ENCODE data around the gene ZNF423.

Gene ZNF423

DNA sequence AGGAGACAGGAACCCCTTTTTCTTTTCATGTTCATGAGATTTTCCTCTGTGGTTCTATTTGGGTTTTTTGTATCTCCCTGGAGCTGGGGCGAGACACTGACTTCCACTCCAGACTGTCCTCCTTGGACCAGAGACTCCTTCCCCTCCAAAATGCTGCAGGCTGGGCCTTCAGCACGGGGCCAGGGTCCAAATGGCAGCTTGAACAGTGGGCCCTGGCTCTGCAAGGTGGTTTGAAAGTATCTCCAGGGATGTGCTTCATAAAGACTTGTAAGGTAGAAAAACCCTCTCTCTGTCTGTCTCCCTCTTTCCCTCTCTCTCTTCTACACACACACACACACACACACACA lies 236.1 kb downstream of the ZNF423 start:
- DNase-seq = no peak

DNA sequence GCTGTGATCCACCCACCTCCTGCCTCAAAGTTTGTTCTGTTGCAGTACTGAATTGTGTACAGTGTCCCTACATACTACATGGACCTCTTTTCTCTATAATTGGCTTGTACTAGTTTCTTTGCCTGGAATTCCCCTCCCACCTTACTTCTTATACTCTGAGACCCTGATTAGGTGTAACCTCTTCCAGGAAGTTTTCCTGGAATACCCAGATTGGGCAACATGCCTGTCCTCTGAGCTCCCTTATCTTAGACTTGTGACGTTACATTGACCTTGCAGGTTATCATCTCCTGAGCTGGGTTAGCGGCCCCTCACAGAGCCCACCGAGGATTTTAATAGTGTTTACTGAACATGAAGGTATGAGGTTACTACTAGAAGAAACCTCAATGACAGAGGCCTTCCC lies 237.0 kb downstream of the ZNF423 start:
- DNase-seq = no peak

DNA sequence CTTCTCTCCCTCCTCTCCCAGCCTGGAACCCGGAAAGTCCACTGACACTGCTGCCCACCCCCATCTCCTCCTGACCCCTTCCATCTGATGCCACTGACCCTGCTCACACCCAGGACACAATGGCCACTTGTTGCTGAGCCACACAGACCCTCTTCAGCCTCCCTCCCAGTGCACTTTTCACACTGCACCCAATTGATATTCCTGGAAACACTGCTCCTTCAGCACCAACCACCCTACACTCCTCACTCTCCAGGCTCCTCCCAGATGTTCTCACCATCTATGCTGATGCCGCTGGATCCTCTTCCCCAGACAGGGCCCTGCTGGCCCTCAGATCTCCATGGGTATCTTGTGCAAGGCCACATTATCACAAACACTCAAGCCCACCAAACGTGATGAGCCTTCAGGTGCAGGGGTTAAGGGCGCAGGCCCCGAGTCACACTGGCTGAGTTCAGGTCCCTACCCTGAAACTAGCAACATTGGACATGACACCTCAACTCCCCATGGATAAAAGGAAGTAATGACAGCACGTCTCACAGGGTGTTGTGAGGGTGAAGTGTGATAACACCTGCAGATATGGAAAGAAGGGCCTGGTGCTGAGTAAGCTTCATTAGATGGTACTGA lies 238.1 kb downstream of the ZNF423 start:
- no peak for DNase-seq

DNA sequence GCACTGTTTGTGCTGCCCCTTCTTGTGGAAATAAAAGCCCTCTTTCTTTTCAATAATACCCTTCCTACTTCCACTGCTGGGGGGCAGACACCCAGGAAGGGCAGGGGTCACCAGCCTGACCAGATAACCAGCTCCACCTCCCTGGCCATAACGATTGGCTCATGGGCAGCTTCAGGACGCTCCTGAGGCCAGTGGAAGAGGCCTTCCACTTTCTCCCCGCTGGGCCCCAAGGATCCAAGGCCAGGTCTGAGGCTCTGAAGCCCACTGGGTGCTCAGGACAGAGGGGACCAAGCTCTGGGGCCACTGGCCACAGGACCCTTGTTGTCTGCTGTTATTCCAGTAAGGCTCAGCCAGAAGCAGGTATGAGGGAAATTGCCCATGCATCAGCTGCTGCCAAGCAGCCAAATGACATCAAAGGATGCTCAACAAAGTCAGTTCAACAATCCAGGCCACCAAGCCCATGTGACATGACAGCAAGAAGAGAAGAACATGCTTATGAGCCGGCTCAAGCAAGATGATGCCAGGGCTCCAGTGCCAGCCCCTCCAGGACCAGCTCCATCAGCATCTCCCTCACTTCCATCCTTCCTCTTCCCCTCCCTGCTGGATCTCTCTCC lies 238.8 kb downstream of the ZNF423 start:
- no peak for DNase-seq

DNA sequence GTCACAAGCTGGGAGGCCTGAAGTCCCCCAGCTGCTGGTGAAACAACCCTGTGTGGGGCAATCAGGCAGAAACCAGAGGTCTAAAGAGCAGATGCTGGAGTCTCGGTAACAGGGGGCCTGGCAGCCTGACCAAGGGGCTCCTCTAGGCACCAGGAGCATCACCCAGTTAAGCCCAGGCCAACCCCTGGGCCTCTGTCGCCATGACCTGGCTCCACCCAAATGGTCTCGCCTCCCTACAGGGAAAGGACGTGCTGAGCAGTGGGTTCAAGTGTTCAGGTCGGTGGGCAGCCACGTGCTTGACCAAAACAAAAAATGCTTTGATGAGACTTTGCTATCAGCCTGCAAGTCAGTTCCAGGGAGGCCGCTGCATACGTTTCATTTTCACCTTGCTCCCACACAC lies 240.3 kb downstream of the ZNF423 start:
- no peak for DNase-seq

- DNase-seq = no peak
These were observed 244.9 kb downstream of the ZNF423 start for GRCh38 chr16:49610983-49611382.

- no peak for DNase-seq
These were observed 247.1 kb downstream of the ZNF423 start for GRCh38 chr16:49608779-49609178.

DNA sequence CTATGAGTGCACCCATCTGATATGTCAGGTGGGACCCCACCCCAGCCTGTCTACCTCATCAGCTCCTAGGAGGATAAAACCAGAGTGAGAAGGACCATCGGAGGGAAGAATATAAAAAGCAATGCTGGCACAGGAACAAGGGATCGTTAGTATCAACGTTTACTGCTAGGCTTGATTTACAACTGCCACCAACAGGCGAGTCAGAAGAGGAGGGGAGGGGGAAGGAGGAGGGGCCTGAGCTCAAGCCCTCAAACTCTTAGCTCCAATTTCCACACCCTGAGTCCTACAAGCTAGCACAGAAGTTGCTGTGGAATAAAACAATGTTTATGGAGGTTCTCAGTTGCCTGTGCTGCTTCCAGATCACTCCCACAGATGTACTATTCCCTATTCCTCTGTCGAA lies 247.8 kb downstream of the ZNF423 start:
- no peak for DNase-seq

- DNase-seq = no peak
These were observed 250.2 kb downstream of the ZNF423 start for GRCh38 chr16:49605536-49606254.

DNA sequence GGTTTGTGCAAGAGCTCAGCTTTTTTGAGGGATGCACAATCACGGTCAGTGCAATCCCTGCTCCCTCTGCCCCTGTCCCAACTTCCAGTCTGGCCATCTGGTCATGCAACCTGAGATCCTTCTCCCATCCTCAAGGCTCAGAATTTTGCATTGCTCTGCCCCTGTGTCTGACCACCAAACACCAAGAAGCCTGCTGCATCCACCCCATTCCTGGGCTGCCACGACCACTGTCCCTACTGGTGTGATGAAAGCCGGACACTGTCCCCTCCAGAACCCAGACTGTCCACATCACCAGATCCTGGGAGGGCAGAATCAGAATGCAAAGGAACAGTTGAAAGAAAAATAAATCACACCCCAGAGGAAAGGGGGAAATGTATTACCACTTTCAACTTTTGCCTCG lies 251.3 kb downstream of the ZNF423 start:
- DNase-seq = no peak

- DNase-seq = no peak
These were observed 252.0 kb downstream of the ZNF423 start for GRCh38 chr16:49603956-49604355.

DNA sequence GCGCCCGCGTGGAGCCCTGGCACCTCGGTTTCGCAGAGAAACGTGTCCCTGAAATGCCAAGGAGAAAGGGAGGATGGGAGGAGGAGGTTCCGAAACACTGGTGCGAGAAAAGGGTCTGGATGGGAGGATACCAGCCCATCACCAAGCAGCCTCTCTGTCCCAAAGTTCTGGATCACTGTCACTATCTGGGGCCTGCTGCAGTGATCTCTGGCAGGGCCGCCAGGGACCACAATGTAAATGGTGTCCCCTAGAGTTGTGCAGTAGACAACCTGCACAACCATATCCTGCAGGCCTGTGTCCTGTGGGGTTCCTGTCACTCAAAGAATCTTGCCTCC lies 253.0 kb downstream of the ZNF423 start:
- no peak for DNase-seq

GRCh38 chr16:49602201-49602975 lies 253.5 kb downstream of the ZNF423 start:
- DNase-seq = no peak

DNA sequence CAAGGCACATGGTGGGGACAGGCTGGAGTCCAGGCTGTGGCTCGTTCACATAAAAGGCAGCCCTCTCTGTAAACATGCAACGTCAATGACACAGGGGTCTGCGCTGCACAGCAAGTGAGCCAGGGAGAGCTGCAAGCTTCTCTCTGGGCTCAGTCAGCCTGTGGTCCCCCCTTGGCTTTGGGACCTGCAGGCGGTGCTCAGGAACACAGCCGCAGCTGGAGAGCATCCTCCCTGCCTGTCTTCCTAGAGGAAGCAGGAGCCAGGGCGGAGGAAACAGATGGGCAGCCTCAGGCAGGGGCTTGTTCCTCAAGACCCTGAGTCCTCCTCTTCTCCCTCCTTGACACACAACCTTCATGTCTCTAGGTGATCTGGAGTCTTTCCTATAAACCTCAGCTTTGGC lies 254.3 kb downstream of the ZNF423 start:
- DNase-seq = no peak

GRCh38 chr16:49600976-49601375 lies 254.9 kb downstream of the ZNF423 start:
- DNase-seq = no peak

DNA sequence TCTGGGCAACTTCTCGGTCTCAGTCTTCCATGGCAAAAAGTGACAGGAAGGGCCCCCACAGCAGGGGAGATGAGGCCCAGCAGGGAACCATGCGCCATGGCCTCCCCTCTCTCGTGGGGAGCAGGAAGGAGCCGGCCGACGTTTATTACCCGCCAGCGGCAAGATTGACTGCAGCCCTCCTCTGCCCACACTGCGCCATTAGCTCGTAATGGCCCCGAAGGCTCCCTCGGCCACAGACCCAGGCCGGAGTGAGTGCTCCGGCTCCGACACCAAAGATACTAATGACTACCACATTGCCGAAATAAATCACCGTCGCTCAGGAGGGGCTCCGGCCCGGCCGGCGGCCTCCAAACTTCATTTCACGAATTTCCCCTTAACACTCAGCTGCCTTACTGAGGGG lies 255.4 kb downstream of the ZNF423 start:
- no peak for DNase-seq

GRCh38 chr16:49599704-49600103 lies 256.2 kb downstream of the ZNF423 start:
- no peak for DNase-seq

GRCh38 chr16:49599281-49599680 lies 256.6 kb downstream of the ZNF423 start:
- no peak for DNase-seq

GRCh38 chr16:49598383-49599170 lies 257.3 kb downstream of the ZNF423 start:
- no peak for DNase-seq

DNA sequence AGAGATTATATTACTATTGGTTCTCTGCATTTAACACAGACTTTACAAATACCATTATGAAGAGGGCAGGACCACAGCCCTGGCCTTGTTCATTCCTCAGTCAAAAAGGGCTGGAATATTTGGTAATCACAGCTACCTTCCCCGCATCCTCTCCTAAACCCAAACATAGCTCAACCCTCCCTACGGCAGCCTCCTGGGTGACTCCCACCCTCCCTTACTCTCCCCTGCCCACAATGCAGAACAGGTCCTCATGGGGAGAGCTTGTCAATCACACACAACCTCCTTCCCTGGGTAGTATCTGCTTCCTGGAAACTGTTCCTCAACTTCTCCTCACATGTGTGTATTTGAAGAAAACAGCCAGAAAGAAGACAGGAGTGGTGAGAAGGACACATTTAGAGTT lies 258.1 kb downstream of the ZNF423 start:
- no peak for DNase-seq

DNA sequence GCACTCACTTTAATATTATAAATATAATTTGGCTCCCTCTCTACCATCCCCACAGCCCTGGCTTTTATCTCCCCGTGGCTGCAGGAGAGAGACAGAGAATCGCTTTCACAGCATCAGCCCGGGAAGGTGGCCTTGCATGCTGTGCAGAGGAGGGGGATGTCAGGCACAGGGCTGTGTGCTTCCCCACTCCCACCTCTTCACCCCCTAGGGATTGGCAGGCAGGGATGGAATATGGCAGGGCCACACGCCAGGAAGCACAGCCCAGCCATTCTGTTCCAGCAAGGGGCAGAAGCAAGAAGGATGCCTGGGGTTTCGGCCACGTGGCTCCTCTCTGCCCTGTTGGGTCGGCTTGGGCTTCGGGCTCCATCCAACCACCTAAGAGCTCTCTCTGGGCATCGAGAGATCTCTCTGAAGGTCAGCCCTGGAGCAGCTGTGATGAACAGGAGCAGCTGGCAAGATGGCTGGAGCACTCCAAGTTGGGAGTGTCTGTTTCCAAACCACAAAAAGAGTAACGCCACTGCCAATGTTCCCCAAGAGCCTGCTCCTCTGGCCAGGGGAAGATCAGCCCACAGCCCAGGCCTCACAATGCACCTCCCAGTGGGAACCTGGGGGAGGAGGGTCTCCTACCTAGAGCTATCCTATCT lies 259.1 kb downstream of the ZNF423 start:
- no peak for DNase-seq

- no peak for DNase-seq
These were observed 259.8 kb downstream of the ZNF423 start for GRCh38 chr16:49596068-49596467.
